Astrocyte (in vitro differentiated cells and primary cell): ENCODE data around the gene IFT22. TPM values are rescaled to one million over a fixed set of nuclear protein-coding genes. Genes with fewer than 3 reads are reported as not detected.

ENCODE experiments used
- DNase-seq: peaks from one replicate; pipeline ENCODE4 v3.0.0-alpha.2; 2010; ENCODE audit warnings: low read depth
- FAIRE-seq: peaks from 2 replicates; lab custom pipeline; 2011; peaks lifted over from hg19 to GRCh38; lab: Jason Lieb, UNC
- H2AFZ ChIP-seq: 2 replicates; pipeline ENCODE4 v1.6.0; 2012; ENCODE audit warnings: low read depth, low read length, inconsistent platforms
- H3K27ac ChIP-seq: 2 replicates; pipeline ENCODE4 v1.5.1; 2011; ENCODE audit warnings: low read depth, low read length, inconsistent platforms
- H3K27me3 ChIP-seq: 2 replicates; pipeline ENCODE4 v1.6.0; 2011; ENCODE audit warnings: low read length, inconsistent platforms; ENCODE audit not compliant: insufficient read depth
- H3K36me3 ChIP-seq: 2 replicates; pipeline ENCODE4 v1.5.1; 2011; ENCODE audit warnings: low read length, inconsistent platforms; ENCODE audit not compliant: insufficient read depth
- H3K4me1 ChIP-seq: 2 replicates; pipeline ENCODE4 v1.5.1; 2011; ENCODE audit warnings: low read length, inconsistent platforms; ENCODE audit not compliant: insufficient read depth
- H3K4me2 ChIP-seq: 2 replicates; pipeline ENCODE4 v1.6.0; 2012; ENCODE audit warnings: low read length, inconsistent platforms
- H3K4me3 ChIP-seq: 2 replicates; pipeline ENCODE4 v1.5.1; 2011; ENCODE audit warnings: low read depth, mild to moderate bottlenecking, low read length, inconsistent platforms; ENCODE audit not compliant: insufficient read depth
- H3K79me2 ChIP-seq: 2 replicates; pipeline ENCODE4 v1.6.0; 2012; ENCODE audit warnings: mild to moderate bottlenecking, low read length, inconsistent platforms; ENCODE audit not compliant: insufficient read depth
- H3K9ac ChIP-seq: 2 replicates; pipeline ENCODE4 v1.6.0; 2012; ENCODE audit warnings: mild to moderate bottlenecking, low read length, inconsistent platforms
- H3K9me3 ChIP-seq: 2 replicates; pipeline ENCODE4 v1.5.1; 2012; ENCODE audit warnings: low read depth, mild to moderate bottlenecking, low read length, inconsistent platforms; ENCODE audit not compliant: insufficient read depth
- H4K20me1 ChIP-seq: 2 replicates; pipeline ENCODE4 v1.6.0; 2012; ENCODE audit warnings: low read length, inconsistent platforms; ENCODE audit not compliant: insufficient read depth
- H3K27ac Mint-ChIP-seq: one replicate; pipeline ENCODE4 v1.8.0; 2021; ENCODE audit warnings: mild to moderate bottlenecking, mixed read lengths; ENCODE audit not compliant: unreplicated experiment
- H3K27me3 Mint-ChIP-seq: one replicate; pipeline ENCODE4 v1.8.0; 2021; ENCODE audit warnings: low read depth, mixed read lengths; ENCODE audit not compliant: unreplicated experiment
- H3K36me3 Mint-ChIP-seq: one replicate; pipeline ENCODE4 v1.8.0; 2021; ENCODE audit warnings: low read depth, mixed read lengths; ENCODE audit not compliant: unreplicated experiment
- H3K4me1 Mint-ChIP-seq: one replicate; pipeline ENCODE4 v1.8.0; 2021; ENCODE audit warnings: low read depth, mixed read lengths; ENCODE audit not compliant: unreplicated experiment
- H3K4me3 Mint-ChIP-seq: one replicate; pipeline ENCODE4 v1.8.0; 2021; ENCODE audit warnings: mild to moderate bottlenecking, moderate library complexity, mixed read lengths; ENCODE audit not compliant: unreplicated experiment
- H3K9me3 Mint-ChIP-seq: one replicate; pipeline ENCODE4 v1.8.0; 2021; ENCODE audit warnings: mild to moderate bottlenecking, mixed read lengths; ENCODE audit not compliant: unreplicated experiment
- EZH2 ChIP-seq: IDR thresholded peaks from 2 replicates; pipeline ENCODE4 v1.6.1; 2012; ENCODE audit warnings: mild to moderate bottlenecking, low read length, inconsistent platforms; ENCODE audit not compliant: insufficient read depth
- total RNA-seq: library from RNA; stranded (reverse); gene quantifications from 2 replicates; pipeline ENCODE4 v1.2.1, GENCODE V29; 2021
- TF ChIP-seq, protein P1 (sequence below): IDR thresholded peaks from 2 replicates; pipeline ENCODE4 v1.5.1; 2011; ENCODE audit warnings: low read depth, mild to moderate bottlenecking, inconsistent platforms, low read length, moderate library complexity; ENCODE audit not compliant: insufficient read depth

Gene IFT22
- total RNA-seq, 1 donor from 2014 or later: 20.9 TPM

DNA sequence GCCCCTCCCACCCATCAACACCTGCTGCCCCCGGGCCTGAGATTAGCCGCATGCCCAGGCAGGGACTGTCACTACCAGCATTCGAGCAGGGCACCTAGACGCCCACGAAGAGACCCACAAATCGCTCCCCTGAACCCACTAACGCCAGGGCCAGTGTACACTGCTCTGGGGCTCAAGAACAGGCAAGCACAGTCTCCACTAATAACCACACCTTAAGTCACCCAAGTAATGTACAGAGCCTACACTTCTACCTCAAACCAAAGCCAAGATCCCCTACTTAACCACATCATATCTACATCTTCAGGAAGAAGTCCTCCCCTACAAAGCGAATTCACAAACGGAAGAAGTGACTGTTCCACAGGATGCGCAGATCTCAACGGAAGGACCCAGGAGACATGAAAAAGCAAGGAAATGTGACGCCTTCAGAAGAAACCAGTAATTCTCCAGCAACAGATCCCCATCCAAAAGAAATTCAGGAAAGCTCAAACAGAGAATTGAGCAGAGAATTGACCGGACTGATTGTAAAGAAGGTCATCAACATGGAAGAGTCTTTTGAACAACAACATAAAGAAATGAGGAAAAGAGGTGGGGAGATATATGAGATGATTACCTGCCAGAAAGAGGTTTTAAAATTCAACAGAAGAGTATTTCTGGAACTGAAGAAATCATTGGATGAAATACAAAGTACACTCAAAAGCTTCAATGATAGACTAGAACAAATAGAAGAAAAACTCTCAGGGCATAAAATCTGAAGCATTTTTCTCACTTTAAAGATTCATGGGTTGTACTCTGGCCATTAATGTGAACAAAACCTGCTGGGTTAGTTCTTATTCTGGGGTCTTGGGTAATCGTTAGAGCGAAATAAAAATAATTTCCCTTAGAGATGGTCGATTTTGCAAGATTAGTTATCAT lies 20.9 kb downstream of the IFT22 start:
- H3K27ac Mint-ChIP-seq: no peak overlapping the region

DNA sequence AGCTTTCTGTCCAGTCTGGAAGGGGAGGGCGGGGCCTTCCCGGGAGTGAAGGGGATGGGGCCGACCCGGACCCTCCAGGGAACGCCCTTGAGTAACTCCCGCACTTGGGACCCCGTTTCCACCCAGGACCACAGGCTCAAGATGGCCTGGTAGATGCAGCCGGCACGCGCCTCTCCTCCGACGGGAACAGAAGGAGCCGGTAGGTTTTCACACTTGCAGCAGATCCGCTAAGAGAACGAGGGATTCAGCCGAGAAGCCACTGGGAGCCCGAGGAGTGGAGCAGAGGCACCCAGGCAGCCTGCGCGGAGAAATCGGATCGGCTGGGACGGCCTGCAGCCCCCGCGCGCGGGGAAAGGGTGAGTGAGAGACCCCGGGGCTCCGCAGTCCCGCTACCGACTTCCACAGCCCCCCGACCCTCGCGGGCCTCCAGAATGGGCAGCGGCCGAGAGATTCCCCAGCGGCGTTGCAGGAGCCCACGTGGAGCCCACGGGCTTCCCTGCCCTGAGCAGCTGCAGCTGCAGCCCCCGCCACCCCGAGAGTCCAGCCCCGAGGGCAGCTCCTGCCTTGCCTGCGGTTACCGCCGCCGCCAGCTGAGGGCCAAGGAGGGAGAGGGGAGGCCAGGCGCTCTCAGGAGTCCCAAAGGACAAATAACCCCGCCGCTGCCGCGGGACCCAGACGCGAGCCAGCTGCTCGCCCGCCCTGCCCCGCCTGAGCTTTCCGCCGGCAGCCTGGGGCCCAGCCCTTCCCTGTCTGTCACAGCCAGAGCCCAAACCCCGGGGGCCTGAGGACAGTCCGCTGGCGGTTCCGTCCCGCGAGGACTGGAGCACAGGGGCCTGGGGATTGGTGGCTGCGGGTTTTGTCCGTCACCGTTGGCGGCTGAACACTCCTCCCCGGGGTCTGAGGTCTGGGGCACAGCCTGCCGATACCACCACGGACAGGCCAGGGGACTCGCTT lies 21.8 kb downstream of the IFT22 start:
- Mint-ChIP-seq H3K36me3 (peaks cover 9% of the 10 kb centered on the region), H3K27me3 (peaks cover 26% of the 10 kb centered on the region), H3K27ac (no peak overlapping the region), H3K4me1 (no peaks in the 10 kb centered on the region), H3K4me3 (no peak overlapping the region), H3K9me3 (peaks cover 15% of the 10 kb centered on the region)
- H4K20me1 ChIP-seq: no peaks in the 10 kb centered on the region
- FAIRE-seq: no peak
- H3K4me1 ChIP-seq: no peaks in the 10 kb centered on the region
- H3K79me2 ChIP-seq: no peaks in the 10 kb centered on the region
- no peak overlapping the region for H3K4me3 ChIP-seq
- H3K27ac ChIP-seq: no peak overlapping the region
- no peak overlapping the region for H3K4me2 ChIP-seq
- peaks cover 61% of the 10 kb centered on the region for H3K27me3 ChIP-seq
- H3K36me3 ChIP-seq: no peaks in the 10 kb centered on the region
- no peak for DNase-seq
- no peak overlapping the region for H3K9ac ChIP-seq
- no peak overlapping the region for H2AFZ ChIP-seq
- peak; percentile 89 for TF ChIP-seq EZH2
- TF ChIP-seq, protein P1, sequence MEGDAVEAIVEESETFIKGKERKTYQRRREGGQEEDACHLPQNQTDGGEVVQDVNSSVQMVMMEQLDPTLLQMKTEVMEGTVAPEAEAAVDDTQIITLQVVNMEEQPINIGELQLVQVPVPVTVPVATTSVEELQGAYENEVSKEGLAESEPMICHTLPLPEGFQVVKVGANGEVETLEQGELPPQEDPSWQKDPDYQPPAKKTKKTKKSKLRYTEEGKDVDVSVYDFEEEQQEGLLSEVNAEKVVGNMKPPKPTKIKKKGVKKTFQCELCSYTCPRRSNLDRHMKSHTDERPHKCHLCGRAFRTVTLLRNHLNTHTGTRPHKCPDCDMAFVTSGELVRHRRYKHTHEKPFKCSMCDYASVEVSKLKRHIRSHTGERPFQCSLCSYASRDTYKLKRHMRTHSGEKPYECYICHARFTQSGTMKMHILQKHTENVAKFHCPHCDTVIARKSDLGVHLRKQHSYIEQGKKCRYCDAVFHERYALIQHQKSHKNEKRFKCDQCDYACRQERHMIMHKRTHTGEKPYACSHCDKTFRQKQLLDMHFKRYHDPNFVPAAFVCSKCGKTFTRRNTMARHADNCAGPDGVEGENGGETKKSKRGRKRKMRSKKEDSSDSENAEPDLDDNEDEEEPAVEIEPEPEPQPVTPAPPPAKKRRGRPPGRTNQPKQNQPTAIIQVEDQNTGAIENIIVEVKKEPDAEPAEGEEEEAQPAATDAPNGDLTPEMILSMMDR: no peak
- peaks cover 19% of the 10 kb centered on the region for H3K9me3 ChIP-seq

More for the DNA sequence above, 20.9 kb downstream of the IFT22 start:
- Histone ChIP-seq H3K36me3 (no peaks in the 10 kb centered on the region), H3K27ac (no peak overlapping the region), H2AFZ (no peak overlapping the region), H3K9me3 (peaks cover 19% of the 10 kb centered on the region), H3K4me2 (no peak overlapping the region), H3K4me1 (no peaks in the 10 kb centered on the region), H4K20me1 (no peaks in the 10 kb centered on the region), H3K9ac (no peak overlapping the region), H3K27me3 (peaks cover 64% of the 10 kb centered on the region), H3K4me3 (no peak overlapping the region), H3K79me2 (no peaks in the 10 kb centered on the region)
- DNase-seq (no peak), FAIRE-seq (no peak)
- no peak overlapping the region for H3K4me3 Mint-ChIP-seq
- peaks cover 16% of the 10 kb centered on the region for H3K9me3 Mint-ChIP-seq
- TF ChIP-seq, protein P1: no peak
- peak; percentile 42 for TF ChIP-seq EZH2
- no peaks in the 10 kb centered on the region for H3K4me1 Mint-ChIP-seq
- H3K27me3 Mint-ChIP-seq: peaks cover 22% of the 10 kb centered on the region
- H3K36me3 Mint-ChIP-seq: peaks cover 9% of the 10 kb centered on the region
